OCI-LY1 (cell line): Measurements from ENCODE around the gene AP2A2.

Source experiments
- H2AFZ ChIP-seq: fragments of 200-600 bp; sonication (generic), shearing (Covaris generic); 2 replicates; pipeline ENCODE4 v1.6.0; 2014; ENCODE audit warnings: antibody characterized with exemption, mild to moderate bottlenecking, low read length
- H3F3A ChIP-seq: fragments of 200-600 bp; sonication (generic), shearing (Covaris generic); 2 replicates; pipeline ENCODE4 v1.6.0; 2014; ENCODE audit warnings: mild to moderate bottlenecking, antibody characterized with exemption, low read length, moderate library complexity; ENCODE audit not compliant: insufficient read depth
- H3K27ac ChIP-seq: fragments of 200-600 bp; sonication (generic); 2 replicates; pipeline ENCODE4 v1.5.1; 2014; ENCODE audit warnings: low read length, mixed run types, mild to moderate bottlenecking, low read depth; ENCODE audit not compliant: poor library complexity, severe bottlenecking
- H3K27me3 ChIP-seq: fragments of 200-600 bp; sonication (generic); 2 replicates; pipeline ENCODE4 v1.6.0; 2014; ENCODE audit warnings: antibody characterized with exemption, mild to moderate bottlenecking, low read length, moderate library complexity; ENCODE audit not compliant: insufficient read depth
- H3K36me3 ChIP-seq: fragments of 200-600 bp; sonication (generic); 2 replicates; pipeline ENCODE4 v1.6.1; 2014; ENCODE audit warnings: mild to moderate bottlenecking, antibody characterized with exemption, low read length, moderate library complexity, mixed read lengths; ENCODE audit not compliant: insufficient read depth
- H3K4me1 ChIP-seq: fragments of 200-600 bp; sonication (generic); 2 replicates; pipeline ENCODE4 v1.5.1; 2014; ENCODE audit warnings: mild to moderate bottlenecking, low read length, moderate library complexity; ENCODE audit not compliant: insufficient read depth, severe bottlenecking
- H3K4me2 ChIP-seq: fragments of 200-600 bp; sonication (generic), shearing (Covaris generic); 2 replicates; pipeline ENCODE4 v1.6.1; 2014; ENCODE audit warnings: low read length
- H3K4me3 ChIP-seq: fragments of 200-600 bp; sonication (generic); 2 replicates; pipeline ENCODE4 v1.5.1; 2014; ENCODE audit warnings: low read length, low read depth, mild to moderate bottlenecking, mixed read lengths; ENCODE audit not compliant: poor library complexity, severe bottlenecking
- H3K79me2 ChIP-seq: fragments of 200-600 bp; shearing (Covaris generic); 2 replicates; pipeline ENCODE4 v1.6.1; 2016; ENCODE audit warnings: mixed run types, low read length, mixed read lengths; ENCODE audit not compliant: insufficient read depth
- H3K9ac ChIP-seq: fragments of 200-600 bp; sonication (generic), shearing (Covaris generic); 2 replicates; pipeline ENCODE4 v1.6.1; 2014; ENCODE audit warnings: mild to moderate bottlenecking, low read length, mixed read lengths
- H3K9me2 ChIP-seq: fragments of 200-600 bp; sonication (generic), shearing (Covaris generic); 2 replicates; pipeline ENCODE4 v1.6.1; 2014; ENCODE audit warnings: low read depth, mild to moderate bottlenecking, low read length, mixed read lengths
- H3K9me3 ChIP-seq: fragments of 200-600 bp; shearing (Covaris generic); 2 replicates; pipeline ENCODE4 v1.6.1; 2014; ENCODE audit warnings: low read length, mixed read lengths
- H4K20me1 ChIP-seq: fragments of 200-600 bp; sonication (generic), shearing (Covaris generic); 2 replicates; pipeline ENCODE4 v1.6.0; 2016; ENCODE audit warnings: mild to moderate bottlenecking, low read length; ENCODE audit not compliant: insufficient read depth
- EZH2 ChIP-seq: fragments of 200-600 bp; sonication (generic), shearing (Covaris generic); IDR thresholded peaks from 2 replicates; pipeline ENCODE4 v1.8.0; 2017; ENCODE audit warnings: borderline replicate concordance, mixed run types, mild to moderate bottlenecking, antibody characterized with exemption, low read length, moderate library complexity, mixed read lengths
- TF ChIP-seq, protein P1 (sequence below): fragments of 200-600 bp; sonication (generic), shearing (Covaris generic); IDR thresholded peaks from 2 replicates; pipeline ENCODE4 v1.5.1; 2017; ENCODE audit warnings: mild to moderate bottlenecking, antibody characterized with exemption, low read length, moderate library complexity, mixed read lengths

Gene AP2A2

DNA sequence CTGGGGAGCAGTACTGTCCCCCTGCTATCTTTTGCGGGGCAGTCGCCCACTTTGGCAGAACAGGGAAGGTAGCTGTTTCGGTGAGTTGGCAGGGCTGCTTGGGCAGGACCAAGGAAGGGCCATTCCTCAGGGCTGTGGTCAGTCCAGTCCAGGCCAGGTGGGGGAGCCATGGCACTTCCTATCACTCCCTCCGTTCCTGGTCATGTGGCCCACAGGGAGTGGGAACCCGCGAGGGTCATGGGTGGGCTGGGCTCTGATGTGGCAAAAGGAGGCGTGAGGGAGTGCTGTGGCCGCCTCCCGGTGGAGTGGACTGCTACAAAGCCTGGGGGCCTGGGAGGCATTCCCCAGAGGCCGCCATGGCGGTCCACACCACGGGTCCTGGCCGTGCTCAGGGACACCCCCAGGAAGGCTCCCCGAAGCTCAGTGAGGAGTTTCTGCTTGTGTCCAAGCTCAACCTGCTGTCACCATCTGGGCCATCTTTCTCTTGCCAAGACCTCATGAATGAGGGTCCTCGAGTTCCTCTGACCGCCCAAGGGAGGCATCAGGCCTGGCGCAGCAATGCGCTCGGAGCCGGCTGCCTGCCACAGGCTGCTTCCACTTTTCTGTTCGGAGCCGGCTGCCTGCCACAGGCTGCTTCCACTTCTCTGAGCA is 27.0 kb upstream of the AP2A2 start:
- Histone ChIP-seq H3K36me3 (peaks cover 58% of the 10 kb centered on the region), H3K4me2 (no peak overlapping the region), H3K9ac (no peak overlapping the region), H3K9me2 (no peaks in the 10 kb centered on the region), H3K4me1 (no peaks in the 10 kb centered on the region), H3K79me2 (no peaks in the 10 kb centered on the region), H2AFZ (no peak overlapping the region), H3K27me3 (no peaks in the 10 kb centered on the region), H3K27ac (no peak overlapping the region), H3K9me3 (no peaks in the 10 kb centered on the region), H4K20me1 (no peaks in the 10 kb centered on the region), H3K4me3 (no peak overlapping the region), H3F3A (no peaks in the 10 kb centered on the region)
- TF ChIP-seq, protein P1, sequence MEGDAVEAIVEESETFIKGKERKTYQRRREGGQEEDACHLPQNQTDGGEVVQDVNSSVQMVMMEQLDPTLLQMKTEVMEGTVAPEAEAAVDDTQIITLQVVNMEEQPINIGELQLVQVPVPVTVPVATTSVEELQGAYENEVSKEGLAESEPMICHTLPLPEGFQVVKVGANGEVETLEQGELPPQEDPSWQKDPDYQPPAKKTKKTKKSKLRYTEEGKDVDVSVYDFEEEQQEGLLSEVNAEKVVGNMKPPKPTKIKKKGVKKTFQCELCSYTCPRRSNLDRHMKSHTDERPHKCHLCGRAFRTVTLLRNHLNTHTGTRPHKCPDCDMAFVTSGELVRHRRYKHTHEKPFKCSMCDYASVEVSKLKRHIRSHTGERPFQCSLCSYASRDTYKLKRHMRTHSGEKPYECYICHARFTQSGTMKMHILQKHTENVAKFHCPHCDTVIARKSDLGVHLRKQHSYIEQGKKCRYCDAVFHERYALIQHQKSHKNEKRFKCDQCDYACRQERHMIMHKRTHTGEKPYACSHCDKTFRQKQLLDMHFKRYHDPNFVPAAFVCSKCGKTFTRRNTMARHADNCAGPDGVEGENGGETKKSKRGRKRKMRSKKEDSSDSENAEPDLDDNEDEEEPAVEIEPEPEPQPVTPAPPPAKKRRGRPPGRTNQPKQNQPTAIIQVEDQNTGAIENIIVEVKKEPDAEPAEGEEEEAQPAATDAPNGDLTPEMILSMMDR: no peak
- no peak for TF ChIP-seq EZH2

DNA sequence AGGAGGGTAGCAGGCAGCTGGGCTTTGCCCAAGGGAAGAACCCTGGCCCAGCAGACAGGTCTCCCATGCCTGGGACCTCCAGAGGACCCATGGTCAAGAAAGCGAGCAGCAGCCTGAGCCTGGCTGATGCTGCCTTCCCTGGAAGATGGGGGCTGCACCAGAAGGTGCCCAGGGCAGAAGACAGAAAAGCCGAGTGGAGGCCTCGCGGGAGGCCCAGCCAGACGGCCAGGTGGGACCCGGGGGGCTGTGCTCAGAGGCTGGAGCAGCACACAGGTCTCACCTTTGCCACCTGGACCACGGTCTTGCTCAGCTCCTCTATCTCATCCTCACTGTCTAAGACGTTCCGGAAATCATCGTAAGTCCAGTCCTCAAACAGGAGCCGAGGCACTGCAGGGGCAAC is 25.9 kb upstream of the AP2A2 start:
- no peaks in the 10 kb centered on the region for H3K79me2 ChIP-seq
- no peak overlapping the region for H2AFZ ChIP-seq
- TF ChIP-seq, protein P1: no peak
- no peaks in the 10 kb centered on the region for H3K27me3 ChIP-seq
- H3K4me3 ChIP-seq: no peak overlapping the region
- H3K4me1 ChIP-seq: no peaks in the 10 kb centered on the region
- H3K27ac ChIP-seq: no peak overlapping the region
- H4K20me1 ChIP-seq: no peaks in the 10 kb centered on the region
- no peaks in the 10 kb centered on the region for H3F3A ChIP-seq
- no peaks in the 10 kb centered on the region for H3K9me3 ChIP-seq
- no peak overlapping the region for H3K4me2 ChIP-seq
- no peak overlapping the region for H3K9ac ChIP-seq
- H3K9me2 ChIP-seq: no peaks in the 10 kb centered on the region
- H3K36me3 ChIP-seq: peaks cover 69% of the 10 kb centered on the region

DNA sequence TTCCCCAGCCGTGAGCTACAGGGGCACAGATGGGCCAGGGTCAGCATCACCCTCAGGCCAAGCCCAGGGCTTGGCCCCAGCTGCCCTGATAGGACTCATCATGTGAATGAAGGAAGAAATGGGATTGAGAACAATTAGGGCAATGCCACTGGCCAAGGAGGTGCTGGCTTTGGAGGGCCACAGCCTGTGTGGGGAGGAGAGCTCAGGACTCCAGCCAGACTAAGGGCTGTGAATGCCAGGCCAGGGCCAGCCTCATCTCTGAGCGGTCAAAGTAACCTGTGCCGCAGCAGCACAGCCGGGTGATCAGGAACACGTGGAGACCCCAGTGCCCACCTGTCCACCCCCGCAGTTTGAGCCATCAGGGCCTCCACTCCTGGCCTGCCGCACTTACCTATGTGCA is 25.1 kb upstream of the AP2A2 start:
- Histone ChIP-seq H3K36me3 (peaks cover 73% of the 10 kb centered on the region), H3K9me2 (no peaks in the 10 kb centered on the region), H3K27ac (no peak overlapping the region), H3K4me2 (no peak overlapping the region), H3K9me3 (no peaks in the 10 kb centered on the region), H2AFZ (no peak overlapping the region), H3K27me3 (no peaks in the 10 kb centered on the region), H3K9ac (no peak overlapping the region), H3K4me1 (no peaks in the 10 kb centered on the region), H3F3A (no peaks in the 10 kb centered on the region), H3K79me2 (no peaks in the 10 kb centered on the region), H3K4me3 (no peak overlapping the region), H4K20me1 (no peaks in the 10 kb centered on the region)
- no peak for TF ChIP-seq EZH2
- TF ChIP-seq, protein P1: no peak
